Peyer's patch (tissue), 4 donors: Measurements from ENCODE around the gene CCDC116.

ENCODE experiments used
- POLR2A ChIP-seq, 2 donors: fragments of 450-650 bp; IDR thresholded peaks; one replicate each; pipeline ENCODE4 v1.5.1; 2017; ENCODE audit warnings: antibody characterized with exemption in 2 of 2, mild to moderate bottlenecking in 2 of 2, moderate library complexity in 2 of 2
- TF ChIP-seq, protein P1 (sequence below), 6 experiments: fragments of 450-650 bp in 4 of 6; fragments of 200-600 bp in 2 of 6; sonication (generic) in 1 of 6; IDR thresholded peaks; one replicate each; pipeline ENCODE4 v1.5.1; 2017 to 2019; ENCODE audit warnings: antibody characterized with exemption in 6 of 6, mild to moderate bottlenecking in 3 of 6, moderate library complexity in 1 of 6

DNA sequence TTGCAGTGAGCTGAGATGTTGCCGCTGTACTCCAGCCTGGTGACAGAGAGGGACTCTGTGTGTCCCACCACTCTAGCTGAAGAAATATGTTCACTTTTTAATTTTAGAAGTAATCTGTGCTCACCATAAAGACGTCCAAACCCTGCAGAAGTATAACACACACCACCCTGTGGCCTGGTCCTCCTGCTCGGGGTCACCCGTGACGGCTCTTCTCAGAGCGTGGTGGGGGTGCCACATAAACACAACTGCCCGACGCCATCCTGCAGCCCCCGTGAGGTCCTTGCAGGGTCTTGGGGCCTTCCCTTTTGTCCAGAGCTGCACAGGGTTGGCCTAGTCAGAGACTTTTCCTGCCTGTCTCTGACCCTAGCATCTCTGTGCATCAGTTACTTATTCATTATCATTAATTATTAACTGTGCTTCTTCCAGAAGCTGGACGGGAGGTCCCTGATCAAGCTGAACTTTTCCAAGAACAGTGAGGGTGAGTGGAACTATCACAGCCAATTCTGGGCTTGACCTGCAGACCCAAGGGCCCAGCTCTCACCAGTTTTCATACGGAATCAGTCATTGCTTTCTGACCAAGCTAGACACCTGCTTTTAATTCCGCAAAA lies 42.2 kb downstream of the CCDC116 start:
- TF ChIP-seq, protein P1, sequence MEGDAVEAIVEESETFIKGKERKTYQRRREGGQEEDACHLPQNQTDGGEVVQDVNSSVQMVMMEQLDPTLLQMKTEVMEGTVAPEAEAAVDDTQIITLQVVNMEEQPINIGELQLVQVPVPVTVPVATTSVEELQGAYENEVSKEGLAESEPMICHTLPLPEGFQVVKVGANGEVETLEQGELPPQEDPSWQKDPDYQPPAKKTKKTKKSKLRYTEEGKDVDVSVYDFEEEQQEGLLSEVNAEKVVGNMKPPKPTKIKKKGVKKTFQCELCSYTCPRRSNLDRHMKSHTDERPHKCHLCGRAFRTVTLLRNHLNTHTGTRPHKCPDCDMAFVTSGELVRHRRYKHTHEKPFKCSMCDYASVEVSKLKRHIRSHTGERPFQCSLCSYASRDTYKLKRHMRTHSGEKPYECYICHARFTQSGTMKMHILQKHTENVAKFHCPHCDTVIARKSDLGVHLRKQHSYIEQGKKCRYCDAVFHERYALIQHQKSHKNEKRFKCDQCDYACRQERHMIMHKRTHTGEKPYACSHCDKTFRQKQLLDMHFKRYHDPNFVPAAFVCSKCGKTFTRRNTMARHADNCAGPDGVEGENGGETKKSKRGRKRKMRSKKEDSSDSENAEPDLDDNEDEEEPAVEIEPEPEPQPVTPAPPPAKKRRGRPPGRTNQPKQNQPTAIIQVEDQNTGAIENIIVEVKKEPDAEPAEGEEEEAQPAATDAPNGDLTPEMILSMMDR (IDR thresholded peaks at IDR 0.05), result no peak
- TF ChIP-seq POLR2A (IDR thresholded peaks at IDR 0.05), result no peak
